Epidermal melanocyte (primary cell): ENCODE results near the gene SLC6A18.
"Not testable (repeated sequence)": the region's sequence is repeated elsewhere in the genome, so short reads cannot be mapped to it uniquely, and the experiment has no call there.

Experiments
- DNase-seq: peaks from one replicate; pipeline ENCODE4 v3.0.0; 2011; ENCODE audit warnings: low spot score; ENCODE audit not compliant: insufficient read length

Gene SLC6A18

GRCh38 chr5:1288439-1289335 is 63.5 kb downstream of the SLC6A18 start:
- no peak for DNase-seq

- DNase-seq: not testable (repeated sequence)
These were observed 64.4 kb downstream of the SLC6A18 start for GRCh38 chr5:1289559-1289958.

GRCh38 chr5:1290956-1291355 is 65.8 kb downstream of the SLC6A18 start:
- not testable (repeated sequence) for DNase-seq

- DNase-seq: no peak
These were observed 66.5 kb downstream of the SLC6A18 start for GRCh38 chr5:1291611-1292080.

GRCh38 chr5:1292139-1292538 is 67.0 kb downstream of the SLC6A18 start:
- no peak for DNase-seq

- DNase-seq: no peak
These were observed 67.8 kb downstream of the SLC6A18 start for GRCh38 chr5:1292846-1293415.

GRCh38 chr5:1293416-1294205 is 68.4 kb downstream of the SLC6A18 start:
- DNase-seq: no peak

- no peak for DNase-seq
These were observed 69.1 kb downstream of the SLC6A18 start for GRCh38 chr5:1294206-1294834.

- DNase-seq: no peak
These were observed 69.9 kb downstream of the SLC6A18 start, which contains the start of gene TERT for GRCh38 chr5:1294835-1295649. Gene TERT, minus strand, starts transcription at chr5:1295068. Its CDS starts 79 bp downstream, at chr5:1294989.

GRCh38 chr5:1295650-1296037 is 70.5 kb downstream of the SLC6A18 start:
- DNase-seq: no peak
